Measurements from ENCODE around the gene ATOX1.

ATOX1 gene

DNA sequence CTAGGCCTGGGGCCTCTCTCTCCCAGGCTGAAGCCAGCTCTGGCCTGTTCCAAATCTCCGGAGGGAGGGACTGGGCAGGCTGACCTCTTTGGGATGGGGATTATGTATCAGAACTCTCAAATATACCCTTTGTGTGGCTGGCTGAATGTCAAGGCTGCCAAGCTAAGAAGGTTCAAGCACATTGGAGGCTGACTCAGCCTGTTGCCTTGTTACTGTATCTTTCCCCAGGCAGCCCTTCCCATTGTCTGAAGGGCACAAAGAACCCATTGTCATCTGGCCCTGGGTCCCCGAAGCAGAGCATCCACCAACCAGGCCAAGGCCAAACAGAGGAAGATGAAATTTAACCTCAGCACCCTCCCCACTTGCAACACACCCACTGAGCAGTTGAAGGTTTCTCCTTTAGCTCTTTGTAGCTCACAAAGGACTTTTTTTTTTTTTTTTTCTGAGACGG, 64.4 kb downstream of the ATOX1 start:
- DNase-seq: no peak

Measured in NCI-H748 treated with DMSO at 0.1 percent for 48 hours (cell line).